Panc1 (cell line): Measurements from ENCODE around the gene CPT2. TPM values are rescaled to one million over a fixed set of nuclear protein-coding genes. Genes with fewer than 3 reads are reported as not detected.

Experiments used
- ATAC-seq: fragments of 200-7000 bp; cut with Tn5 transposase; 2 replicates; pipeline ENCODE4 v1.9.1; 2020; ENCODE audit warnings: mild to moderate bottlenecking, moderate library complexity
- BruUV-seq: library from RNA; stranded (reverse); fragments of 400-500 nt; replicated peaks from 2 replicates; lab custom pipeline; 2021; lab: Mats Ljungman, UMichigan
- CTCF ChIA-PET: fragments of 300-600 bp; sonication (Branson Sonifier 250); formaldehyde crosslinking; loops from one replicate; lab custom pipeline; 2022; ENCODE audit warnings: antibody characterized with exemption; lab: Charles Lee
- POLR2A ChIA-PET: fragments of 300-600 bp; sonication (Branson Sonifier 250); formaldehyde crosslinking; loops from one replicate; lab custom pipeline; 2022; ENCODE audit warnings: antibody characterized with exemption; lab: Charles Lee
- DNase-seq: peaks from one replicate; pipeline ENCODE4 v3.0.0-alpha.2; 2010; ENCODE audit warnings: low read depth, low spot score
- H3K27ac ChIP-seq: 2 replicates; pipeline ENCODE4 v1.5.1; 2011; ENCODE audit warnings: mild to moderate bottlenecking, low read length, inconsistent platforms
- H3K27me3 ChIP-seq: fragments of 200-500 bp; sonication (Bioruptor generic); 2 replicates; pipeline ENCODE4 v1.6.0; 2014; ENCODE audit warnings: low read length, inconsistent platforms; ENCODE audit not compliant: control insufficient read depth, insufficient read depth
- H3K36me3 ChIP-seq: fragments of 200-500 bp; sonication (Bioruptor generic); 2 replicates; pipeline ENCODE4 v1.5.1; 2014; ENCODE audit warnings: inconsistent platforms, mild to moderate bottlenecking, low read length, moderate library complexity; ENCODE audit not compliant: control insufficient read depth, insufficient read depth
- H3K4me1 ChIP-seq: 2 replicates; pipeline ENCODE4 v1.5.1; 2011; ENCODE audit warnings: inconsistent platforms, mild to moderate bottlenecking, low read length, moderate library complexity; ENCODE audit not compliant: control insufficient read depth, insufficient read depth
- H3K4me3 ChIP-seq, 2 experiments: 2 replicates each; pipeline ENCODE4 v1.5.1; 2011 to 2012; ENCODE audit warnings: low read depth in 2 of 2, low read length in 2 of 2, mild to moderate bottlenecking in 2 of 2, inconsistent platforms in 1 of 2, moderate library complexity in 1 of 2
- H3K9me3 ChIP-seq: fragments of 200-500 bp; sonication (Bioruptor generic); 2 replicates; pipeline ENCODE4 v1.5.1; 2014; ENCODE audit warnings: low read depth, mild to moderate bottlenecking, inconsistent platforms, low read length, moderate library complexity; ENCODE audit not compliant: control insufficient read depth, insufficient read depth
- POLR2AphosphoS5 ChIP-seq: IDR thresholded peaks from 2 replicates; pipeline ENCODE4 v1.6.1; 2012; ENCODE audit warnings: mild to moderate bottlenecking, low read depth, low read length, moderate library complexity
- REST ChIP-seq, 2 experiments: IDR thresholded peaks; 2 replicates each; pipeline ENCODE4 v1.6.1; 2011 to 2012; ENCODE audit warnings: low read depth in 2 of 2, control low read depth in 1 of 2, low read length in 1 of 2, mild to moderate bottlenecking in 1 of 2, moderate library complexity in 1 of 2; ENCODE audit not compliant: insufficient read depth in 1 of 2
- SIN3A ChIP-seq: IDR thresholded peaks from 2 replicates; pipeline ENCODE4 v1.6.1; 2012; ENCODE audit warnings: low read depth, mild to moderate bottlenecking, low read length, moderate library complexity, borderline replicate concordance; ENCODE audit not compliant: insufficient read depth
- TCF7L2 ChIP-seq: IDR thresholded peaks from 2 replicates; pipeline ENCODE4 v1.6.1; 2011; ENCODE audit warnings: mild to moderate bottlenecking, low read depth, low read length, inconsistent platforms
- in situ Hi-C: cut with HindIII; loops from 2 replicates; pipeline ENCODE4 v1.10.0; 2016; ENCODE audit warnings: low sequenced_read_pairs, low pct_unique_long_range_greater_than_20kb
- intact Hi-C: fragments of 100-400 bp; cut with micrococcal nuclease; formaldehyde crosslinking; loops from one replicate; pipeline ENCODE4 v1.10.0; 2022; ENCODE audit not compliant: unreplicated experiment
- total RNA-seq: library from RNA; stranded (reverse); gene quantifications from one replicate; pipeline ENCODE4 v1.2.1, GENCODE V29; 2021; ENCODE audit not compliant: unreplicated experiment
- TF ChIP-seq, protein P1 (sequence below): fragments of 450-650 bp; IDR thresholded peaks from 2 replicates; pipeline ENCODE4 v1.5.1; 2017; ENCODE audit warnings: mild to moderate bottlenecking

Gene CPT2
- total RNA-seq, 1 experiment from 2014 or later: 18.9 TPM

- TF ChIP-seq TCF7L2 (no peak), SIN3A (no peak), REST (IDR thresholded peaks at IDR 0.05; ENCODE audit: insufficient read depth in 1 of 2, low read depth in 2 of 2, low read length in 1 of 2) (no peak)
- TF ChIP-seq, protein P1, sequence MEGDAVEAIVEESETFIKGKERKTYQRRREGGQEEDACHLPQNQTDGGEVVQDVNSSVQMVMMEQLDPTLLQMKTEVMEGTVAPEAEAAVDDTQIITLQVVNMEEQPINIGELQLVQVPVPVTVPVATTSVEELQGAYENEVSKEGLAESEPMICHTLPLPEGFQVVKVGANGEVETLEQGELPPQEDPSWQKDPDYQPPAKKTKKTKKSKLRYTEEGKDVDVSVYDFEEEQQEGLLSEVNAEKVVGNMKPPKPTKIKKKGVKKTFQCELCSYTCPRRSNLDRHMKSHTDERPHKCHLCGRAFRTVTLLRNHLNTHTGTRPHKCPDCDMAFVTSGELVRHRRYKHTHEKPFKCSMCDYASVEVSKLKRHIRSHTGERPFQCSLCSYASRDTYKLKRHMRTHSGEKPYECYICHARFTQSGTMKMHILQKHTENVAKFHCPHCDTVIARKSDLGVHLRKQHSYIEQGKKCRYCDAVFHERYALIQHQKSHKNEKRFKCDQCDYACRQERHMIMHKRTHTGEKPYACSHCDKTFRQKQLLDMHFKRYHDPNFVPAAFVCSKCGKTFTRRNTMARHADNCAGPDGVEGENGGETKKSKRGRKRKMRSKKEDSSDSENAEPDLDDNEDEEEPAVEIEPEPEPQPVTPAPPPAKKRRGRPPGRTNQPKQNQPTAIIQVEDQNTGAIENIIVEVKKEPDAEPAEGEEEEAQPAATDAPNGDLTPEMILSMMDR: no peak
- intact Hi-C loops: no loop called here
- DNase-seq (no peak), ATAC-seq (no peak)
- Histone ChIP-seq H3K9me3 (no peaks in the 10 kb centered on the region), H3K36me3 (peaks cover 13% of the 10 kb centered on the region), H3K27me3 (no peaks in the 10 kb centered on the region), H3K27ac (peak overlapping the region; percentile 95), H3K4me3 (peak overlapping the region; percentile 82 to 83), H3K4me1 (peaks cover 16% of the 10 kb centered on the region)
- POLR2A ChIA-PET: interaction anchor here (0.7 kb wide), 1 partner anchor 257 kb away, joined by 13 read pairs; no protein-coding TSS in a partner anchor
- no TSS peak for BruUV-seq
- in situ Hi-C loops: no loop called here
- CTCF ChIA-PET: no interaction called here
These were observed 41.0 kb downstream of the CPT2 start for GRCh38 chr1:53237638-53238037.

- in situ Hi-C loops (no loop called here), intact Hi-C loops (no loop called here)
- Histone ChIP-seq H3K9me3 (no peaks in the 10 kb centered on the region), H3K27me3 (no peaks in the 10 kb centered on the region), H3K4me3 (peak within 1 kb of the TSS; percentile 82 to 83), H3K36me3 (peaks cover 8% of the 10 kb centered on the region; the same call in 1 of the 2 replicates), H3K27ac (peak within 1 kb of the TSS; percentile 95), H3K4me1 (peaks cover 16% of the 10 kb centered on the region)
- ATAC-seq (peak; percentile 99), DNase-seq (peak; percentile 82)
- ChIA-PET CTCF (no interaction called here), POLR2A (interaction anchor here (0.7 kb wide), 1 partner anchor 258 kb away, joined by 13 read pairs; no protein-coding TSS in a partner anchor)
- BruUV-seq: TSS peak; percentile 98
- TF ChIP-seq, protein P1: no peak
- peak; percentile 77; the same call in 1 of the 2 replicates for TF ChIP-seq SIN3A
- peak; percentile 96 for TF ChIP-seq TCF7L2
- peak; percentile 90 for TF ChIP-seq POLR2AphosphoS5
- peak in 1 of 2 experiments; percentile 66; a peak in 1 of 4 replicates for TF ChIP-seq REST (IDR thresholded peaks at IDR 0.05; ENCODE audit: insufficient read depth in 1 of 2, low read depth in 2 of 2, low read length in 1 of 2)
These were observed 41.9 kb downstream of the CPT2 start, which contains the start of gene MAGOH for GRCh38 chr1:53238197-53239155. MAGOH (minus strand) TSS chr1:53238518; CDS start chr1:53238448, 70 bp downstream.
